Liver (tissue), 9 donors: ENCODE data around the gene CEP78. TPM values are rescaled to one million over a fixed set of nuclear protein-coding genes. Genes with fewer than 3 reads are reported as not detected.

Source experiments
- DNase-seq: peaks from one replicate; pipeline ENCODE4 v3.0.0-alpha.2; 2017; ENCODE audit warnings: low spot score
- H3K27ac ChIP-seq, 2 donors: one replicate each; pipeline ENCODE4 v1.7.0; 2013; ENCODE audit warnings: inconsistent platforms in 2 of 2, low read length in 2 of 2, control low read depth in 1 of 2, low read depth in 1 of 2, mild to moderate bottlenecking in 1 of 2
- H3K27me3 ChIP-seq, 4 donors: one replicate each; pipeline versions ENCODE4 v1.6.1 to v1.7.0; 2013; ENCODE audit warnings: low read length in 3 of 4, inconsistent platforms in 1 of 4, mild to moderate bottlenecking in 1 of 4, moderate library complexity in 1 of 4; ENCODE audit not compliant: control insufficient read depth in 4 of 4, insufficient read depth in 4 of 4
- H3K36me3 ChIP-seq, 4 donors: one replicate each; pipeline versions ENCODE4 v1.6.1 to v1.7.0; 2013; ENCODE audit warnings: low read length in 3 of 4, mild to moderate bottlenecking in 3 of 4, low read depth in 1 of 4, moderate library complexity in 1 of 4; ENCODE audit not compliant: control insufficient read depth in 4 of 4, insufficient read depth in 3 of 4
- H3K4me1 ChIP-seq, 4 donors: one replicate each; pipeline versions ENCODE4 v1.6.1 to v1.7.0; 2013; ENCODE audit warnings: low read length in 3 of 4, mild to moderate bottlenecking in 3 of 4, moderate library complexity in 1 of 4; ENCODE audit not compliant: control insufficient read depth in 4 of 4, insufficient read depth in 4 of 4
- H3K4me3 ChIP-seq, 3 donors: one replicate each; pipeline versions ENCODE4 v1.6.1 to v1.7.0; 2013; ENCODE audit warnings: low read length in 3 of 3, control low read depth in 1 of 3, low read depth in 1 of 3, mild to moderate bottlenecking in 1 of 3
- H3K9ac ChIP-seq, 2 donors: one replicate each; pipeline ENCODE4 v1.7.0; 2013; ENCODE audit warnings: low read length in 2 of 2, mild to moderate bottlenecking in 2 of 2, moderate library complexity in 2 of 2, control low read depth in 1 of 2, low read depth in 1 of 2
- H3K9me3 ChIP-seq, 4 donors: one replicate each; pipeline versions ENCODE4 v1.6.1 to v1.7.0; 2013; ENCODE audit warnings: low read length in 3 of 4; ENCODE audit not compliant: control insufficient read depth in 4 of 4
- ATF3 ChIP-seq: IDR thresholded peaks from 2 replicates; pipeline ENCODE4 v1.6.1; 2016; ENCODE audit warnings: antibody characterized with exemption
- CTCF ChIP-seq: fragments of 150-350 bp; IDR thresholded peaks from 2 replicates; pipeline ENCODE4 v1.5.1; 2017; ENCODE audit warnings: improper control_type of control experiment, low read depth, low read length; ENCODE audit not compliant: missing input control
- EGR1 ChIP-seq, 2 donors: IDR thresholded peaks; 2 replicates each; pipeline ENCODE4 v1.6.1; 2016 to 2018; ENCODE audit warnings: antibody characterized with exemption in 2 of 2, low read depth in 2 of 2
- FOXA1 ChIP-seq: IDR thresholded peaks from 2 replicates; pipeline ENCODE4 v1.6.1; 2016; ENCODE audit warnings: antibody characterized with exemption
- FOXA2 ChIP-seq: IDR thresholded peaks from 2 replicates; pipeline ENCODE4 v1.6.1; 2016; ENCODE audit warnings: antibody characterized with exemption
- HNF4A ChIP-seq, 2 donors: conservative IDR thresholded peaks; 2 replicates each; pipeline ENCODE4 v1.6.1; 2016; ENCODE audit warnings: antibody characterized with exemption in 2 of 2, mild to moderate bottlenecking in 2 of 2
- JUND ChIP-seq, 2 donors: IDR thresholded peaks; 2 replicates each; pipeline ENCODE4 v1.6.1; 2016; ENCODE audit warnings: antibody characterized with exemption in 2 of 2
- MAX ChIP-seq: IDR thresholded peaks from 2 replicates; pipeline ENCODE4 v1.6.1; 2016; ENCODE audit warnings: antibody characterized with exemption
- NR2F2 ChIP-seq: IDR thresholded peaks from 2 replicates; pipeline ENCODE4 v1.6.1; 2016; ENCODE audit warnings: antibody characterized with exemption
- RAD21 ChIP-seq, 2 donors: IDR thresholded peaks; 2 replicates each; pipeline ENCODE4 v1.6.1; 2016; ENCODE audit warnings: antibody characterized with exemption in 2 of 2, mild to moderate bottlenecking in 2 of 2
- REST ChIP-seq: IDR thresholded peaks from 2 replicates; pipeline ENCODE4 v1.6.1; 2016; ENCODE audit warnings: antibody characterized with exemption, mild to moderate bottlenecking
- RXRA ChIP-seq, 2 donors: IDR thresholded peaks; 2 replicates each; pipeline ENCODE4 v1.6.1; 2017 to 2018; ENCODE audit warnings: antibody characterized with exemption in 2 of 2, mild to moderate bottlenecking in 1 of 2
- SP1 ChIP-seq: IDR thresholded peaks from 2 replicates; pipeline ENCODE4 v1.6.1; 2018; ENCODE audit warnings: antibody characterized with exemption, mild to moderate bottlenecking
- TAF1 ChIP-seq: conservative IDR thresholded peaks from 2 replicates; pipeline ENCODE4 v1.6.1; 2016; ENCODE audit warnings: antibody characterized with exemption, mild to moderate bottlenecking
- YY1 ChIP-seq: IDR thresholded peaks from 2 replicates; pipeline ENCODE4 v1.6.1; 2016; ENCODE audit warnings: antibody characterized with exemption, mild to moderate bottlenecking
- ZBTB33 ChIP-seq: IDR thresholded peaks from 2 replicates; pipeline ENCODE4 v1.6.1; 2016; ENCODE audit warnings: antibody characterized with exemption
- WGBS: extraction: QIAGEN DNeasy Blood & Tissue Kit; methylation state at CpG from one replicate; pipeline ENCODE4 v1.1.7; 2013; 5-methylcytosine and 5-hydroxymethylcytosine counted together
- polyA plus RNA-seq, 2 donors: library from polyadenylated mRNA; stranded (reverse) in 1 of 2; unstranded in 1 of 2; fragments of 200-250 nt in 1 of 2; fragments of >200 nt in 1 of 2; fragmentation: Nextera tagmentation in 1 of 2; extraction: Ambion mirVana in 1 of 2; gene quantifications; one replicate each; pipeline versions ENCODE4 v1.2.1 to v1.2.3, GENCODE V29; 2013 to 2015
- total RNA-seq, 2 donors: library from RNA; depleted of rRNA; stranded (reverse); fragments of >200 nt; gene quantifications; one replicate each; pipeline ENCODE4 v1.2.3, GENCODE V29; 2014
- donor health status: healthy.
- donor health status: healthy.
- donor health status: healthy.
- donor health status: healthy.
- donor health status: healthy.

Gene CEP78
- total and polyA plus RNA-seq, 4 donors, result 2.6 to 12.0 (median 6.4) TPM

GRCh38 chr9:78298046-78298765 lies 62.3 kb downstream of the CEP78 start:
- H3K27me3 ChIP-seq, result no peaks in the 10 kb centered on the region
- H3K27ac ChIP-seq, result peak overlapping the region; percentile 69 to 79
- peaks cover 0 to 1% (median 0%) of the 10 kb centered on the region in 4 donors for H3K36me3 ChIP-seq
- H3K4me3 ChIP-seq, result peak overlapping the region; percentile 70 to 83 (median 80)
- peak; percentile 43 for DNase-seq
- H3K9ac ChIP-seq, result peak overlapping the region; percentile 3 to 75
- 4% methylated on average over 16 of the region's 16 CpGs for WGBS
- TF ChIP-seq ATF3 (no peak), JUND (IDR thresholded peaks at IDR 0.05) (no peak), ZBTB33 (no peak), YY1 (no peak), REST (no peak), RXRA (IDR thresholded peaks at IDR 0.05) (no peak), HNF4A (conservative IDR thresholded peaks at IDR 0.05) (no peak)
- peaks cover 7 to 68% (median 38%) of the 10 kb centered on the region in 4 donors for H3K4me1 ChIP-seq
- no peaks in the 10 kb centered on the region for H3K9me3 ChIP-seq

- no peak for DNase-seq
- Histone ChIP-seq H3K27ac (peak overlapping the region; percentile 69 to 71), H3K36me3 (peaks cover 0 to 1% (median under 1%) of the 10 kb centered on the region in 4 donors), H3K27me3 (no peaks in the 10 kb centered on the region), H3K9ac (peak overlapping the region in 1 of 2 donors; percentile 30), H3K9me3 (no peaks in the 10 kb centered on the region), H3K4me1 (peaks cover 3 to 69% (median 42%) of the 10 kb centered on the region in 4 donors), H3K4me3 (peak overlapping the region in 1 of 3 donors; percentile 9)
- WGBS, result 43% methylated on average over 6 of the region's 6 CpGs
- peak; percentile 56 for TF ChIP-seq YY1
- TF ChIP-seq CTCF, result no peak
- peak; percentile 67 for TF ChIP-seq ATF3
- TF ChIP-seq MAX, result peak; percentile 58
- peak; percentile 36 to 68 for TF ChIP-seq HNF4A (conservative IDR thresholded peaks at IDR 0.05)
- TF ChIP-seq FOXA2, result peak; percentile 90
- TF ChIP-seq ZBTB33, result peak; percentile 48
- peak; percentile 78 for TF ChIP-seq FOXA1
- peak in 1 of 2 donors; percentile 33 for TF ChIP-seq RAD21 (IDR thresholded peaks at IDR 0.05)
- TF ChIP-seq EGR1 (IDR thresholded peaks at IDR 0.05; ENCODE audit: low read depth in 2 of 2), result peak in 1 of 2 donors; percentile 73
- peak; percentile 20 to 71 for TF ChIP-seq RXRA (IDR thresholded peaks at IDR 0.05)
- peak; percentile 11 for TF ChIP-seq SP1
- no peak for TF ChIP-seq REST
- peak; percentile 78 to 90 for TF ChIP-seq JUND (IDR thresholded peaks at IDR 0.05)
- no peak for TF ChIP-seq TAF1
- no peak for TF ChIP-seq NR2F2
Observed at GRCh38 chr9:78300209-78300608, 64.3 kb downstream of the CEP78 start.
